ENCODE measurements around the gene CRELD1. TPM values are rescaled to one million over a fixed set of nuclear protein-coding genes. Genes with fewer than 3 reads are reported as not detected.

Gene CRELD1
- total RNA-seq, 1 experiment from 2014 or later, result 18.7 TPM

GRCh38 chr3:9937486-9938238 is 4.0 kb downstream of the CRELD1 start:
- TF ChIP-seq CBX3 (IDR thresholded peaks at IDR 0.05; ENCODE audit: low read depth) (no peak), FOSL1 (IDR thresholded peaks at IDR 0.05; ENCODE audit: low read depth) (no peak), TCF7L2 (IDR thresholded peaks at IDR 0.05; ENCODE audit: borderline replicate concordance, extremely low read depth, insufficient read depth, insufficient read length) (no peak), ZNF274 (IDR thresholded peaks at IDR 0.05; ENCODE audit: low read depth, low read length) (no peak)
- ChIA-PET RAD21 (ENCODE audit: low non-redundant PET in 1 of 2, low total read pairs in 2 of 2, uncharacterized antibody in 2 of 2, unreplicated experiment in 2 of 2) (no interaction called here), POLR2A (no interaction called here), CTCF (interaction anchor here (1.6 kb wide), 1 partner anchor 9 kb away, joined by 3 read pairs; no protein-coding TSS in a partner anchor)
- ATAC-seq, result no peak
- H3K4me2 ChIP-seq (ENCODE audit: low read length), result no peak overlapping the region
- no peaks in the 10 kb centered on the region for H3K9me2 ChIP-seq (ENCODE audit: insufficient read depth)
- H3K4me1 ChIP-seq (ENCODE audit: control insufficient read depth in 1 of 2, insufficient read depth in 2 of 2, low read length in 2 of 2), result peaks cover 6 to 18% of the 10 kb centered on the region in 2 experiments
- no peak overlapping the region for H3K4me3 ChIP-seq (replicated peaks in 1 of 2; ENCODE audit: low read depth in 1 of 2, low read length in 2 of 2)
- BruUV-seq (replicated peaks), result no TSS peak
- no peak overlapping the region for H3K27ac ChIP-seq (ENCODE audit: low read depth, low read length)
- no peaks in the 10 kb centered on the region for H3K27me3 ChIP-seq (ENCODE audit: insufficient read depth, low read length)
- no peaks in the 10 kb centered on the region for H3K79me2 ChIP-seq (ENCODE audit: insufficient read depth, low read length)
- H3K36me3 ChIP-seq (ENCODE audit: control insufficient read depth in 1 of 2, insufficient read depth in 2 of 2, low read length in 2 of 2), result no peaks in the 10 kb centered on the region
- no peak overlapping the region for H2AFZ ChIP-seq (ENCODE audit: low read depth, low read length, poor library complexity, severe bottlenecking)
- H3K9ac ChIP-seq (ENCODE audit: low read length), result no peak overlapping the region
- DNase-seq (ENCODE audit: low read depth, low spot score), result no peak
- H3K9me3 ChIP-seq (ENCODE audit: control insufficient read depth in 1 of 2, insufficient read depth in 1 of 2, low read depth in 1 of 2, low read length in 2 of 2), result no peaks in the 10 kb centered on the region
- no peaks in the 10 kb centered on the region for H4K20me1 ChIP-seq (ENCODE audit: insufficient read depth)
- intact Hi-C loops (cut with micrococcal nuclease), result no loop called here

GRCh38 chr3:9938966-9939365 is 5.3 kb downstream of the CRELD1 start:
- Histone ChIP-seq H3K9me3 (ENCODE audit: control insufficient read depth in 1 of 2, insufficient read depth in 1 of 2, low read depth in 1 of 2, low read length in 2 of 2) (no peaks in the 10 kb centered on the region), H3K9me2 (ENCODE audit: insufficient read depth) (no peaks in the 10 kb centered on the region), H3K9ac (ENCODE audit: low read length) (no peak overlapping the region), H4K20me1 (ENCODE audit: insufficient read depth) (no peaks in the 10 kb centered on the region), H3K36me3 (ENCODE audit: control insufficient read depth in 1 of 2, insufficient read depth in 2 of 2, low read length in 2 of 2) (no peaks in the 10 kb centered on the region), H2AFZ (ENCODE audit: low read depth, low read length, poor library complexity, severe bottlenecking) (no peak overlapping the region), H3K4me2 (ENCODE audit: low read length) (no peak overlapping the region), H3K4me1 (ENCODE audit: control insufficient read depth in 1 of 2, insufficient read depth in 2 of 2, low read length in 2 of 2) (peaks cover 6 to 9% of the 10 kb centered on the region in 2 experiments), H3K27ac (ENCODE audit: low read depth, low read length) (no peak overlapping the region), H3K79me2 (ENCODE audit: insufficient read depth, low read length) (no peaks in the 10 kb centered on the region), H3K27me3 (ENCODE audit: insufficient read depth, low read length) (no peaks in the 10 kb centered on the region), H3K4me3 (replicated peaks in 1 of 2; ENCODE audit: low read depth in 1 of 2, low read length in 2 of 2) (no peak overlapping the region)
- DNase-seq (ENCODE audit: low read depth, low spot score) (no peak), ATAC-seq (no peak)
- BruUV-seq (replicated peaks), result no TSS peak
- POLR2A ChIA-PET, result no interaction called here
- RAD21 ChIA-PET (ENCODE audit: low non-redundant PET in 1 of 2, low total read pairs in 2 of 2, uncharacterized antibody in 2 of 2, unreplicated experiment in 2 of 2), result no interaction called here
- CTCF ChIA-PET, result interaction anchor here (1.6 kb wide), 1 partner anchor 7 kb away, joined by 3 read pairs; no protein-coding TSS in a partner anchor
- intact Hi-C loops (cut with micrococcal nuclease), result no loop called here
- TF ChIP-seq POLR2AphosphoS5 (IDR thresholded peaks at IDR 0.05; ENCODE audit: low read depth, low read length), result no peak
- TF ChIP-seq RAD21 (IDR thresholded peaks at IDR 0.05; ENCODE audit: low read depth), result no peak
- no peak for TF ChIP-seq MAX (IDR thresholded peaks at IDR 0.05)
- no peak for TF ChIP-seq POLR2A (IDR thresholded peaks at IDR 0.05; ENCODE audit: borderline replicate concordance, extremely low read depth, insufficient read depth, insufficient read length)
- no peak for TF ChIP-seq CEBPB (IDR thresholded peaks at IDR 0.05; ENCODE audit: low read depth)
- no peak for TF ChIP-seq ZNF274 (IDR thresholded peaks at IDR 0.05; ENCODE audit: low read depth, low read length)
- no peak for TF ChIP-seq SRF (IDR thresholded peaks at IDR 0.05; ENCODE audit: low read depth)
- no peak for TF ChIP-seq CBX3 (IDR thresholded peaks at IDR 0.05; ENCODE audit: low read depth)
- no peak for TF ChIP-seq ZBTB33 (IDR thresholded peaks at IDR 0.05; ENCODE audit: extremely low read depth, insufficient replicate concordance, low read length)
- TF ChIP-seq REST (IDR thresholded peaks at IDR 0.05; ENCODE audit: low read depth), result no peak

Measured in HCT116 (cell line).